DND-41 (cell line): ENCODE results near the gene PSD4.

Source experiments
- CTCF ChIP-seq: IDR thresholded peaks from 2 replicates; pipeline ENCODE4 v1.5.1; 2012; ENCODE audit warnings: borderline replicate concordance, low read length, moderate library complexity, mild to moderate bottlenecking; ENCODE audit not compliant: poor library complexity, severe bottlenecking; ENCODE audit errors: extremely low read depth
- EZH2 ChIP-seq: IDR thresholded peaks from 3 replicates; pipeline ENCODE4 v1.6.1; 2012; ENCODE audit warnings: borderline replicate concordance, low read depth, mild to moderate bottlenecking, moderate library complexity, low read length, inconsistent platforms; ENCODE audit not compliant: severe bottlenecking

- TF ChIP-seq EZH2 (no peak), CTCF (no peak)
These were observed 13.5 kb upstream of the PSD4 start for GRCh38 chr2:113160248-113160647.
